Gastroesophageal sphincter (tissue), 4 donors: ENCODE results near the gene CHN1. TPM values are rescaled to one million over a fixed set of nuclear protein-coding genes. Genes with fewer than 3 reads are reported as not detected.

ENCODE experiments used
- ATAC-seq: fragments of 150-250 bp; one replicate; pipeline ENCODE4 v1.9.1; 2016; ENCODE audit warnings: mild to moderate bottlenecking, moderate library complexity
- H3K27ac ChIP-seq, 4 donors: fragments of 200-600 bp; sonication (generic) in 3 of 4; 1 replicate in 3 of 4; 2 replicates in 1 of 4; pipeline ENCODE4 v1.5.1; 2016 to 2019
- H3K27me3 ChIP-seq: fragments of 200-600 bp; sonication (generic); one replicate; pipeline ENCODE4 v1.5.1; 2019
- H3K36me3 ChIP-seq, 2 donors: fragments of 200-600 bp; sonication (generic); one replicate each; pipeline ENCODE4 v1.5.1; 2019; ENCODE audit warnings: control low read depth in 1 of 2
- H3K4me1 ChIP-seq, 3 donors: fragments of 200-600 bp; sonication (generic); 1 replicate in 2 of 3; 2 replicates in 1 of 3; pipeline ENCODE4 v1.5.1; 2016 to 2019; ENCODE audit warnings: control low read depth in 2 of 3
- H3K4me3 ChIP-seq, 2 donors: fragments of 200-600 bp; sonication (generic); one replicate each; pipeline ENCODE4 v1.5.1; 2019; ENCODE audit warnings: mild to moderate bottlenecking in 1 of 2, moderate library complexity in 1 of 2
- H3K9me3 ChIP-seq, 3 donors: fragments of 200-600 bp; sonication (generic); one replicate each; pipeline ENCODE4 v1.5.1; 2017 to 2019; ENCODE audit warnings: control low read depth in 2 of 3
- EP300 ChIP-seq: sonication (generic); formaldehyde crosslinking; IDR thresholded peaks from one replicate; pipeline ENCODE4 v1.6.1; 2017; ENCODE audit warnings: antibody characterized with exemption, mild to moderate bottlenecking
- POLR2A ChIP-seq, 2 donors: fragments of 450-650 bp; IDR thresholded peaks; one replicate each; pipeline ENCODE4 v1.6.1; 2017; ENCODE audit warnings: antibody characterized with exemption in 2 of 2, mild to moderate bottlenecking in 2 of 2, moderate library complexity in 1 of 2
- POLR2AphosphoS5 ChIP-seq: sonication (generic); formaldehyde crosslinking; IDR thresholded peaks from one replicate; pipeline ENCODE4 v1.6.1; 2017; ENCODE audit warnings: antibody characterized with exemption
- WGBS, 2 donors: methylation state at CpG; one replicate each; pipeline ENCODE4 v1.1.5; 2018; ENCODE audit warnings: low coverage in 1 of 2; 5-methylcytosine and 5-hydroxymethylcytosine counted together
- total RNA-seq, 4 donors: library from RNA; depleted of rRNA; stranded (reverse); fragments of >200 nt; gene quantifications; one replicate each; pipeline ENCODE4 v1.1.0, GENCODE V29; 2016
- TF ChIP-seq, protein P1 (sequence below), 4 experiments: fragments of 200-600 bp in 2 of 4; fragments of 450-650 bp in 2 of 4; sonication (generic) in 1 of 4; IDR thresholded peaks; one replicate each; pipeline ENCODE4 v1.5.1; 2017 to 2019; ENCODE audit warnings: antibody characterized with exemption in 4 of 4, mild to moderate bottlenecking in 2 of 4, moderate library complexity in 2 of 4

The CHN1 gene
- total RNA-seq, 4 donors from 2014 or later: 13.3 to 35.8 (median 31.1) TPM

- no peak overlapping the region for H3K27ac ChIP-seq
- ATAC-seq: no peak
- H3K36me3 ChIP-seq: no peaks in the 10 kb centered on the region
- no peaks in the 10 kb centered on the region for H3K9me3 ChIP-seq
- no peaks in the 10 kb centered on the region for H3K27me3 ChIP-seq
- no peak overlapping the region for H3K4me3 ChIP-seq
- 100% methylated on average over 1 of the region's 1 CpG for WGBS, 2 donors
- TF ChIP-seq, protein P1, sequence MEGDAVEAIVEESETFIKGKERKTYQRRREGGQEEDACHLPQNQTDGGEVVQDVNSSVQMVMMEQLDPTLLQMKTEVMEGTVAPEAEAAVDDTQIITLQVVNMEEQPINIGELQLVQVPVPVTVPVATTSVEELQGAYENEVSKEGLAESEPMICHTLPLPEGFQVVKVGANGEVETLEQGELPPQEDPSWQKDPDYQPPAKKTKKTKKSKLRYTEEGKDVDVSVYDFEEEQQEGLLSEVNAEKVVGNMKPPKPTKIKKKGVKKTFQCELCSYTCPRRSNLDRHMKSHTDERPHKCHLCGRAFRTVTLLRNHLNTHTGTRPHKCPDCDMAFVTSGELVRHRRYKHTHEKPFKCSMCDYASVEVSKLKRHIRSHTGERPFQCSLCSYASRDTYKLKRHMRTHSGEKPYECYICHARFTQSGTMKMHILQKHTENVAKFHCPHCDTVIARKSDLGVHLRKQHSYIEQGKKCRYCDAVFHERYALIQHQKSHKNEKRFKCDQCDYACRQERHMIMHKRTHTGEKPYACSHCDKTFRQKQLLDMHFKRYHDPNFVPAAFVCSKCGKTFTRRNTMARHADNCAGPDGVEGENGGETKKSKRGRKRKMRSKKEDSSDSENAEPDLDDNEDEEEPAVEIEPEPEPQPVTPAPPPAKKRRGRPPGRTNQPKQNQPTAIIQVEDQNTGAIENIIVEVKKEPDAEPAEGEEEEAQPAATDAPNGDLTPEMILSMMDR (IDR thresholded peaks at IDR 0.05): no peak
- TF ChIP-seq POLR2A (IDR thresholded peaks at IDR 0.05): no peak
- no peak for TF ChIP-seq EP300
- TF ChIP-seq POLR2AphosphoS5: no peak
- no peaks in the 10 kb centered on the region for H3K4me1 ChIP-seq
Measured at GRCh38 chr2:174859563-174860169, 145.5 kb downstream of the CHN1 start.

- H3K9me3 ChIP-seq: no peaks in the 10 kb centered on the region
- H3K4me1 ChIP-seq: no peaks in the 10 kb centered on the region
- no peak for ATAC-seq
- no peaks in the 10 kb centered on the region for H3K27me3 ChIP-seq
- TF ChIP-seq POLR2A (IDR thresholded peaks at IDR 0.05) (no peak), POLR2AphosphoS5 (no peak), EP300 (no peak)
- TF ChIP-seq, protein P1 (IDR thresholded peaks at IDR 0.05): no peak
- no peaks in the 10 kb centered on the region for H3K36me3 ChIP-seq
- no peak overlapping the region for H3K27ac ChIP-seq
- H3K4me3 ChIP-seq: no peak overlapping the region
Measured at GRCh38 chr2:174858745-174859144, 146.4 kb downstream of the CHN1 start.

- Histone ChIP-seq H3K4me1 (no peaks in the 10 kb centered on the region), H3K27ac (no peak overlapping the region), H3K9me3 (no peaks in the 10 kb centered on the region), H3K4me3 (no peak overlapping the region), H3K36me3 (no peaks in the 10 kb centered on the region), H3K27me3 (no peaks in the 10 kb centered on the region)
- no peak for ATAC-seq
- TF ChIP-seq, protein P1 (IDR thresholded peaks at IDR 0.05): no peak
- no peak for TF ChIP-seq POLR2A (IDR thresholded peaks at IDR 0.05)
- no peak for TF ChIP-seq POLR2AphosphoS5
- TF ChIP-seq EP300: no peak
- WGBS, 2 donors: 76 to 96% methylated on average over 3 of the region's 3 CpGs
Measured at GRCh38 chr2:174856447-174856846, 148.7 kb downstream of the CHN1 start.

DNA sequence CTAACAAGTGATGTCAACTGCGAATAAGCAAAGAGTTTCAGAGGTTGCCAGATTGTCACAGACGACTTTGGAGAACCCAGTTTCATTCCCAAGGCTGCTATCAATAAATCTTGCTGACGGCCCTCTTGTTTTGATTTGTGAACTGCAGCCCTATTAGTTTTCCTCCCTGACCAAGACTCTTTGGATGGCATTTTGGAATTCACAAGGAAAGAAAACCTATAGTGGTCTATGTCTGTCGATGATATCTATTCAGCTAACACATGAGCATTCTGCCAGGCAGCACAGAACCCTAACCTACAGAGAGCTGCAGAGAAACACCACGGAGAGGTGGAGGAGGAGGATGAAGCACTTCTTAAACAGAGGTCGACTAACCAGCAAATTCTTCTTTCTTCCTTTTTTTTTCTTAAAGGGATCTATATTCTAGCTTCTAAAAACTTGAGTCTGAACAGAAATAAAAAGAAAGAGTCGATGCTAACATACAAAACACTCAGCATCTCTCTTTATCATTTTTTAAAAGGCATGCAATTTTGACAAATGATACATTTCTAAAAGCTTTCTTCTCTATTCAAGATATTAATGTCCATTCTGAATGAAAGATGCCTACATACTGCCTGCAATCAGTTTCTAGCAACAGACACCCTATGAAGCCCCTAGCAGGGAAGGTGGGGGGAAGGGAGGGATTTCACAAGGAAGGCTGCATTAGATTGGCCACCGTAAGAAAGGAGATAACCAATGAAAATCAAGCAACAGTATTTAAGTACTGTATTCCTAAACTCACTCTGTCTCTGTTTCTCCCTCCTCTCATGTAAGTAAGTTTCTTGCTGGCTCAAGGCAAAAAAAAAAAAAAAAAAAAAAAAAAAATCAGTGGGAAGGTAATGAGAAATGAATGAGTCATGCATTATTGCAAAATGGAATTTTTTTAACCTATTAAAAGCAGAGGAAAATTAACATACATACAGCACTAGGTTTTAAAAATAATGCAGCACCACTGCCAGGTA is 157.9 kb downstream of the CHN1 start:
- Histone ChIP-seq H3K27ac (peak overlapping the region in 3 of 4 donors; percentile 52 to 59 (median 57)), H3K27me3 (no peaks in the 10 kb centered on the region), H3K9me3 (no peaks in the 10 kb centered on the region), H3K36me3 (no peaks in the 10 kb centered on the region), H3K4me1 (peaks cover 0 to 43% (median 0%) of the 10 kb centered on the region in 3 donors), H3K4me3 (peak overlapping the region; percentile 39 to 46)
- no peak for TF ChIP-seq POLR2A (IDR thresholded peaks at IDR 0.05)
- TF ChIP-seq, protein P1 (IDR thresholded peaks at IDR 0.05): no peak
- peak; percentile 69 for ATAC-seq
- whole genome bisulfite sequencing, 2 donors: 5 to 18% methylated on average over 8 of the region's 8 CpGs
